NCI-H2196 (cell line): Measurements from ENCODE around the gene RBMX2.

Experiments
- DNase-seq: peaks from one replicate; lab custom pipeline; 2025; ENCODE audit not compliant: unreplicated experiment; lab: John Stamatoyannopoulos, UW

RBMX2 gene

GRCh38 chrX:130444641-130445336, 43.0 kb downstream of the RBMX2 start:
- no peak for DNase-seq

- no peak for DNase-seq
These were observed 45.2 kb downstream of the RBMX2 start for GRCh38 chrX:130446974-130447373.
